ENCODE data around the gene CCL25.

The CCL25 gene

DNA sequence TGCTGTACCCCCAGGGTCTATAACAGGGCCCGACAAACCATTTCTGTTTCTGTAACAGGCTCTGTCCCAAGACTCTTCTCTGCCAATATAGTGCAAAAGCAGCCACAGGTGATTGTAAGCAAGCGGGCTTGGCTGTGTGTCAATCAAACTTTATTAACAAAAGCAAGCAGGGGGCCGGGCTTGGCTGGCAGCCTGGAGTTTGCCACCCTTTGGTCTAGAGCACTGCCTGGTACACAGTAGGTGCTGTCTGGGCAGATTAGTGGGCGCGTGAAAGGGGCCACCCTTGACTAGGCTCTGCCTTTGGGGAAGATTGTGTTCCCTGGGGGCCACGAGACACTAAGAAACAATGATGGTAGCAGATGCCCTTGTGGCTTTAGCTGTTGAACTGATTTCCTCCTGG lies 27.4 kb downstream of the CCL25 start:
- TF ChIP-seq, protein P1, sequence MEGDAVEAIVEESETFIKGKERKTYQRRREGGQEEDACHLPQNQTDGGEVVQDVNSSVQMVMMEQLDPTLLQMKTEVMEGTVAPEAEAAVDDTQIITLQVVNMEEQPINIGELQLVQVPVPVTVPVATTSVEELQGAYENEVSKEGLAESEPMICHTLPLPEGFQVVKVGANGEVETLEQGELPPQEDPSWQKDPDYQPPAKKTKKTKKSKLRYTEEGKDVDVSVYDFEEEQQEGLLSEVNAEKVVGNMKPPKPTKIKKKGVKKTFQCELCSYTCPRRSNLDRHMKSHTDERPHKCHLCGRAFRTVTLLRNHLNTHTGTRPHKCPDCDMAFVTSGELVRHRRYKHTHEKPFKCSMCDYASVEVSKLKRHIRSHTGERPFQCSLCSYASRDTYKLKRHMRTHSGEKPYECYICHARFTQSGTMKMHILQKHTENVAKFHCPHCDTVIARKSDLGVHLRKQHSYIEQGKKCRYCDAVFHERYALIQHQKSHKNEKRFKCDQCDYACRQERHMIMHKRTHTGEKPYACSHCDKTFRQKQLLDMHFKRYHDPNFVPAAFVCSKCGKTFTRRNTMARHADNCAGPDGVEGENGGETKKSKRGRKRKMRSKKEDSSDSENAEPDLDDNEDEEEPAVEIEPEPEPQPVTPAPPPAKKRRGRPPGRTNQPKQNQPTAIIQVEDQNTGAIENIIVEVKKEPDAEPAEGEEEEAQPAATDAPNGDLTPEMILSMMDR (IDR thresholded peaks at IDR 0.05; ENCODE audit: insufficient read depth, missing control alignments), result no peak
- DNase-seq (ENCODE audit: insufficient read length, low spot score) (no peak), FAIRE-seq (no peak)

DNA sequence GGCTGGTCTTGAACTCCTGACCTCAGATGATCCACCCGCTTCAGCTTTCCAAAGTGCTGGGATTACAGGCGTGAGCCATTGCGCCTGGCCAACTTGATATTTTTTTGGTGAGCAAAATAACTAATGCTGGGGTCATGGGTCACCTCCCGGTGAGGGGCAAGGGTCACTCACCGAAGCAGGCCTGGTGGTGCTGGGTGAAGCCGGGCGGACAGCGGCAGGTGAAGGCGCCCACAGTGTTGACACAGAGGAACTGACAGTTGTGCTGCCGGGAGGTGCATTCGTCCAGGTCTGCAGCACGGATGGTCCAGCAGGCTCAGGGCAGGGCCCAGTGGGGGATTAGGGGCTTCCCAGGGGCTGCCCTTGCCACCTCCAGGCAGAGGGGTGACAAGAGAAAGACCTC lies 28.3 kb downstream of the CCL25 start:
- DNase-seq (ENCODE audit: insufficient read length, low spot score), result no peak
- TF ChIP-seq, protein P1 (IDR thresholded peaks at IDR 0.05; ENCODE audit: insufficient read depth, missing control alignments), result no peak
- FAIRE-seq, result no peak

DNA sequence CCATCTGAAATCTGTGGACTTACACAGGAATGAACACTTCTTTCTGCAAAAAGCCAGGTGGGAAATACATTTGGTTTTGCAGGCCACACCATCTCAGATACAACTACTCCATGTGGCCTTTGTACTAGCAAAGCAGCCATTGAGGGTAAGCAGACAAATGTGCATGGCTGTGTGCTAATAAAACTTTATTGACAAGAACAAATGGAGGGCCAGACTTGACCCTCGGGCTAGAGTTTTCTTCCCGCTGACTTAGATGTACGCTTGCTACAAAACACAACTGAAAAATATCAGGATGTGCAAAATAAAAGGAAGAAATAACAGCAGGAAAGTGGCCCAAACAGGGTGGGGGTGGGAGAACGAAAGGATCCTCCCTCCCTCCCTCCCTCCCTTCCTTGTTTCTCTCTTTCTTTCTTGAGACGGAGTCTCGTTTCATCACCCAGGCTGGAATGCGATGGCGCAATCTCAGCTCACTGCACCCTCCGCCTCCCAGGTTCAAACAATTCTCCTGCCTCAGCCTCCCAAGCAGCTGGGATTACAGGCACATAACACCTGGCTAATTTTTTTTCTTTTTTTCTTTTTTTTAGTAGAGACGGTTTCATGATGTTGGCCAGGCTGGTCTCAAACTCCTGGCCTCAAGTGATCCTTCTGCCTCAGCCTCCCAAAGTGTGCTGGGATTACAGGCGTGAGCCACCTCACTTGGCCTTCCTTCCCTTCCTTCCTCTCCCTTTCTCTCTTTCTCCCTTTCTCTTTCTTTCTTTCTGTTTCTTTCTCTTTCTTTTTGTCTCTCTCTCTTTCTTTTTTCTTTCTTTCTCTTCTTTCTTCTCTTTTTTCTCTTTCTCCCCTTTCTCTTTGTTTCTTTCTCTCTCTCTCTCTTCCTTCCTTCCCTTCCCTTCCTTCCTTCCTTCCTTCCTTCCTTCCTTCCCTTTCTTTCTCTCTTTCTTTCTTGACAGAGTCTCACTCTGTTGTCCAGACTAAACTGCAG lies 29.3 kb downstream of the CCL25 start:
- FAIRE-seq (no peak), DNase-seq (ENCODE audit: insufficient read length, low spot score) (no peak)
- TF ChIP-seq, protein P1 (IDR thresholded peaks at IDR 0.05; ENCODE audit: insufficient read depth, missing control alignments), result no peak

DNA sequence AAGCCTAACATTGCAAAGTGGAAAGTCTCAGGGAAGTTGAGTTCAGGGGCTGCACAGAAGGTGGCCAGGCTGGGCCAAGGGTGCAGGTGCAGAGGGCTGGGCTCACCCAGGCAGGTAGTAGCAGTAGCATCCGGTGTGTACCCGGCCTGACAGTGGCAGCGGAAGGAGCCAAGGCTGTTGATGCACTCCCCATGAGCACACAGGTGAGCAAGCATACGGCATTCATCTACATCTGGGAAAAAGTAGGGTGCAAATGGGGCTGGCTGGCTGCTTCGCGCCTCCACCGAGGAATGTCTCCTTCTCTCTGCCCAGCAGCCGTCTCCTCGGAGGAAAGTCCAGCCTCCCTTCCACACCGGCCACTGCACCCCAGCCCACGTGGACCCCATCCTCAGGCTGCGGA lies 30.6 kb downstream of the CCL25 start:
- no peak for DNase-seq (ENCODE audit: insufficient read length, low spot score)
- TF ChIP-seq, protein P1 (IDR thresholded peaks at IDR 0.05; ENCODE audit: insufficient read depth, missing control alignments), result no peak
- no peak for FAIRE-seq

DNA sequence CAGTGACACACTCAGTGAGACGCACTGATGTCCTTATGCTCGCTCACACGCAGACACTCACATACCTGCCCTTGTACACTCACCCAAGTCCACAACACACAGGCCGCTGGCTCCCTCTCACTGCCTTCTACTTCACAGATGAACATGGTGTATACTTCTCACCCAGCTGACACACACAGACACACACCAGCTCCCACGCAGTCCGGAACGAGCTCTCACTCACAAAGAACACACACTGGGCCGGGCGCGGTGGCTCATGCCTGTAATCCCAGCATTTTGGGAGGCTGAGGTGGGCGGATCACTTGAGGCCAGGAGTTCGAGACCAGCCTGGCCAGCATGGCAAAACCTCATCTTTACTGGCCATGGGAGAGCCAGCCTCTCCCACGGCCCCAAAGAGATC lies 31.6 kb downstream of the CCL25 start:
- no peak for FAIRE-seq
- DNase-seq (ENCODE audit: insufficient read length, low spot score), result no peak
- TF ChIP-seq, protein P1 (IDR thresholded peaks at IDR 0.05; ENCODE audit: insufficient read depth, missing control alignments), result no peak

DNA sequence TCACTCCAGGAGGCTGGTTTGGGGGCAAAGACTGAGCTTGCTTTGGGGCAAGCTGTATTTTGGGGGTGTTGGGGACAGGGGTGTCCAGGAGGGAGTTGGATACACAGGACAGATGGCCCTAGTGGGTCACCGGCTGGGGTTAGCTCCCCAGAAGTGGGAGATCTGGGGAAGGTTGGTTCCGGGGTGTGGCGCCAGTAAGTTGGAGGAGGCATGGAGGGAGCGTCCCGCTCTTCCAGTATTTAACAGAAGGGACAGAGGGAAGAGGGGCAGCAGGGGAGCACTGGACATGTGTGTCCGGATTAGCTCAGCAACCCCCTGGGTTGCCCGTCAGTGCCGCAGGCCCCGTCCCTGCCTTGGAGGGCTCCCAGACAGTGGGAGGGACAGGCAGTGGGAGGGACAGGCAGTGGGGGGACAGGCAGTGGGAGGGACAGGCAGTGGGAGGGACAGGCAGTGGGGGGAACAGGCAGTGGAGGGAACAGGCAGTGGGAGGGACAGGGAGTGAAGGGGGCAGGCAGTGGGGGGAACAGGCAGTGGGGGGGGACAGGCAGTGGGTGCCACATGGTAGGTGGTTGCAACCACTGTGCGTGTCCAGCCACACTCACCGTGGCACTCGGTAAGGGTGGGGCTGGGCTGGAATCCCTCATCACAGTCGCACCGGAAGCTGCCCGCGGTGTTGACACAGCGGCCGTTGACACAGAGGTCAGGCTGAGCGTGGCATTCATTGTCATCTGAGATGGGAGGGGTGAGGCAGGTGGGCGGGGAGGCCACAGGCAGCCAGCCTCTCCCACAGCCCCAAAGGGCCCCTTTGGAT lies 33.2 kb downstream of the CCL25 start:
- TF ChIP-seq, protein P1 (IDR thresholded peaks at IDR 0.05; ENCODE audit: insufficient read depth, missing control alignments), result no peak
- no peak for DNase-seq (ENCODE audit: insufficient read length, low spot score)
- FAIRE-seq, result no peak

Data from D721Med (cell line).